Raji (cell line): ENCODE results near the gene NAV2.

Experiments
- POLR2A ChIP-seq: IDR thresholded peaks from 2 replicates; pipeline ENCODE4 v1.6.1; 2011; ENCODE audit warnings: low read depth, low read length, control low read depth; ENCODE audit not compliant: insufficient read depth

NAV2 gene

GRCh38 chr11:19814421-19814820 is 101.8 kb downstream of the NAV2 start:
- TF ChIP-seq POLR2A = no peak

- TF ChIP-seq POLR2A = no peak
These were observed 103.4 kb downstream of the NAV2 start for GRCh38 chr11:19816040-19816439.

GRCh38 chr11:19816817-19817216 is 104.2 kb downstream of the NAV2 start:
- no peak for TF ChIP-seq POLR2A

GRCh38 chr11:19817265-19817851 is 104.7 kb downstream of the NAV2 start:
- no peak for TF ChIP-seq POLR2A

GRCh38 chr11:19817870-19818269 is 105.2 kb downstream of the NAV2 start:
- no peak for TF ChIP-seq POLR2A

GRCh38 chr11:19818619-19819018 is 106.0 kb downstream of the NAV2 start:
- TF ChIP-seq POLR2A = no peak

GRCh38 chr11:19819148-19819547 is 106.5 kb downstream of the NAV2 start:
- TF ChIP-seq POLR2A = no peak

GRCh38 chr11:19820100-19820499 is 107.5 kb downstream of the NAV2 start:
- TF ChIP-seq POLR2A = no peak

- TF ChIP-seq POLR2A = no peak
These were observed 108.8 kb downstream of the NAV2 start for GRCh38 chr11:19821412-19821875.

- no peak for TF ChIP-seq POLR2A
These were observed 109.4 kb downstream of the NAV2 start for GRCh38 chr11:19821993-19822392.

GRCh38 chr11:19822531-19822930 is 109.9 kb downstream of the NAV2 start:
- TF ChIP-seq POLR2A = no peak

- TF ChIP-seq POLR2A = no peak
These were observed 114.0 kb downstream of the NAV2 start for GRCh38 chr11:19826606-19827005.

- TF ChIP-seq POLR2A = no peak
These were observed 114.9 kb downstream of the NAV2 start for GRCh38 chr11:19827399-19828135.

- no peak for TF ChIP-seq POLR2A
These were observed 115.9 kb downstream of the NAV2 start for GRCh38 chr11:19828382-19829108.

- no peak for TF ChIP-seq POLR2A
These were observed 116.6 kb downstream of the NAV2 start for GRCh38 chr11:19829109-19829837.
